HG02798 (cell line): ENCODE data around the gene VCL.
"Not testable (repeated sequence)": the region's sequence is repeated elsewhere in the genome, so short reads cannot be mapped to it uniquely, and the experiment has no call there.

Experiments used
- ATAC-seq: cut with Tn5 transposase; IDR thresholded peaks from one replicate; pipeline ENCODE4 v1.9.1; 2021; ENCODE audit warnings: mild to moderate bottlenecking; ENCODE audit not compliant: unreplicated experiment, poor library complexity

Gene VCL

DNA sequence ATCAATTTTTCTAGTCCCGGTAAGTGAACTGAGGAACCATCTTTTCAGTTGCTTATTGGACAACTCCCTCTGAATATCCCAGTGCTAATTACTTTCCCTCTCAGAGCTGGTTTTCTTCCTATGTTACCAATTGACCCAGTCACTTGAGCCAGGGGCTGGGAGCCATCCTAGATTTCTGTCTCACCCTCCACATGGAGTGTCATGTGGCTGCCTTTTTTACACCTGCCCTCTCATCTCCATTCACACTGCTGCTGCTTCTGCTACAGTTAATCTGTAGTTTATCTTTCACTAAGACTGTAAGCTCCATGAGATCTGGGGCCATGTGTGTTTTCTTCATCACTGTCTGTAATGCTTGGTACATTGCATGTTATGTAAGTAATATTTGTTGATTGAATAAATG lies 35.8 kb downstream of the VCL start:
- no peak for ATAC-seq

GRCh38 chr10:74034301-74034700 lies 36.4 kb downstream of the VCL start:
- ATAC-seq: peak; percentile 49

DNA sequence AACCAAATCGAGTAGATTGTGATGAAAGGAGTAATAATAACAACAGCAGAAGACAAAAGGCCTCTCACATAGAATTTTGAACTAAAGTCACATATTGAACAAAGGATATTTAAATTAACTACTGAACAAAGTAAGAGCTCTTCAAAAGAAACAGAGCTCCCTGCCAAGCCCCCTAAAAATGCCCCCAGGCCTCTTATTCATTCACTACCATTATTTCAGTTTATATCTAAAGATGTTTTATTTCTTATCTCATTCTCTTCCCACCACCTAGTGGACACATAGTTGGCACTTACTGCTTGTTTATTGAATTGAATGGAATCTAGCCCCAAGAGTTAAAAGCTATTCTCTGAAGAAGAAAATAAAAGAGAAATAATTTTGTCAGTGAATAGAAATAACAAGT lies 37.4 kb downstream of the VCL start:
- ATAC-seq: no peak

DNA sequence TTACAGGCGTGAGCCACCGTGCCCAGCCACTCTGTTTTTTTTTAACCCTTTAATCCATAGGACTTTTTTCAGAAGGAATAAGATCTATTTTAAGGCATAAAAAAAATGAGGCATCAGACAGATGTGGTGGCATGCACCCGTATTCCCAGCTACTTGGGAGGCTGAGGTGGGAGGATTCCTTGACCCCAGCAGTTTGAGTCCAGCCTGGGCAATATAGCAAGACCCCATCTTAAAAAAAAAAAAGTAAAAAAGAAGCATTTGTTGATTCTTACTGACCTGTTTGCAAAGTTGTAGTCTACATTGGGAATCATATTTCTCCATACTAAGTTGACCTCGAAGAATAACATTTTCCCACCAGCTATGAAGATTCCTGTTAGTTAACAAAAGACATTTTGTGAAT lies 38.6 kb downstream of the VCL start:
- ATAC-seq: no peak

DNA sequence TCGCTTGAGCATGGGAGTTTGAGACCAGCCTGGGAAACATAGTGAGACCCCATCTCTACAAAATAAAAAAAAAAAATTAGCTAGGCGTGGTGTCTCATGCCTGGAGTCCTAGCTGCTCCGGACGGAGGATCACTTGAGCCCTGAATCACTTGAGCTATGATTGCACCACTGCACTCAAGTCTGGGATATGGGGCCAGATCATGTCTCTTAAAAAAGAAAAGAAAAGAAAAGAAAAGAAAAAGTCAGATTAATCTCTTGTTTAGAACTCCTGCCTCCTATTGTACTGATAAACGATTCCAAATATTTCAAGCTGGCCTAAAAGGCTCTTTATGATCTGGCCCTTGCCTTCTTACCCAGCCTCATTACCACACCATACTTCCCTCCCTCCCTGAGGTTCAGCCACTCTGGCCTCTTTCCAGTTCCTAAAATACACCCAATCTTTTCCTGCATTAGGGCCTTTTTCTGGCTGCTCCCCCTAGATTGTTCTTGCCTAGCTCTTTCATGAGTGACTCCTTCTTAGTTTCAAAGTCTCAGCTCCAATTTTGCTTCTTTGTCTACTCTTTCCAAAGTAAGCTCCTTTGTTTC lies 41.7 kb downstream of the VCL start:
- ATAC-seq: no peak

- no peak for ATAC-seq
These were observed 42.5 kb downstream of the VCL start for GRCh38 chr10:74040200-74041126.

DNA sequence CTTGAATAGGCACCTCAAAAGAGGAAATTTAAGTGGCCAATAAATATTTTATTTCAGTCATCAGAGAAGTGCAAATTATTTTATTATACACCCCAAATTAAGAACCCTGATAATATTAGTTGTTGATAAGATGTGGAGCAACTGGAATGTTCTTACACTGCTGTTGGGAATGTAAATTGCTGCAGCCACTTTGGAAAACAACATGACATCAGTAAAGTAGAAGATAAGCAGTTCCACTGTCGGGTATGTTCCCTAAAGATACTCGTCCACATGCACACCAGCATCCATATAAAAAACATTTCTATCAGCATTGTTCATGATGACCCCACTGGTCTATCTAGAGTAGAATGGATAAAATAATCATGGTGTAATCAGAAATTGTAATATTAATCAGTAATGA lies 46.5 kb downstream of the VCL start:
- no peak for ATAC-seq

DNA sequence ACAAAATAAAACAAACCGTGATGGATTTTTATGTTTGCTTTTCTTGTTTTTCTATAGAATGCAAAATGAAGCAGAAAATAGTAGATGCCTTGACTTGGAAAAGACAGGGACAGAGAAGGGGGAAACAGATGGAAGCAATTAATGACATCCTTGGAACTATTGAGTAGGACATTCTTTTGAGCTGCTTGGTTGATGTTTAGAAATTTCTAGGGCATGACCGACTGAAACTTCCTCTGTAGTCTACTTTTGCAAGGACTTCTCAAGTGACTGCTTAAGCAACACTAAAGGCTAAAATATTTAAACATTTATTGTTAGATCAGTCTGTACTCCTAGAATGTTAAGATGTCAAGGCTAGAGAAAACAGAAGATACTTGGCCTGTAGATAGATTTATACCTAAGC lies 49.4 kb downstream of the VCL start:
- no peak for ATAC-seq

DNA sequence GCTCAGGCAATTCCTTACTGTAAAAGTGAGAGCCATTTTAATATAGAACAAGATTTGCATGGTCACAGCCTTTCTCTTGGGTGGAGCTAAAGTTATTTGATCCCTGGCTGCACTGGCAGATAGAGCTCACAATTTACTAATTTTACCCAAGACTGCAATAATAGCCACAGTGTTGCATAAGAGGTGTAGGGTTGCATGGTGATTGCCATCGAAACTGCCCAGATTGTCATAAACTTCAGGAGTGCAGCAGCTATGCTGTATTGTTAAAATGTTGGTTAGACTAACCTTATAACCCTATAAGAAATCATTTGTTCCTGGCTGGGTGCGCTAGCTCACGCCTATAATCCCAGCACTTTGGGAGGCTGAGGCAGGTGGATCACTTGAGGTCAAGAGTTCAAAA lies 50.0 kb downstream of the VCL start:
- no peak for ATAC-seq

- no peak for ATAC-seq
These were observed 50.5 kb downstream of the VCL start for GRCh38 chr10:74048433-74048832.

DNA sequence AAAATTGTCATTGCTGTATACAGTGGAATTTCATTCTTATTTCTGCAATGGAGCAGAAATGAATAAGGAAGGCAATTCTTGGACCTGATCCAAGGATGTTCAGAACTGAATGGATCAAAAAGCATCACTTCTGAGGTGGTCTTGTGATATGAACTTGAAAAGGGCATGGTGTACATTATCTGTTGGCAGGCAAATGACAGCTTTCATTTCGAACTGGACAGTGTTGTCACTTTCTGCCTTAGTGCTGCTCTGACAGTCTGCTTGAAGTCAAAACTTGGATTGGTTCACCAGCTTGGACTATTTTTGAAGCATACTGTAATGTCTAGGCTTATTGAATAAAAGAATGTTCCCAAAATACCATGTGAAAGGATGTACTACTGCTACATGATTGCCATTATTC lies 52.0 kb downstream of the VCL start:
- ATAC-seq: no peak

GRCh38 chr10:74050653-74051052 lies 52.7 kb downstream of the VCL start:
- no peak for ATAC-seq

- no peak for ATAC-seq
These were observed 53.9 kb downstream of the VCL start for GRCh38 chr10:74051736-74052342.

- ATAC-seq: no peak
These were observed 55.1 kb downstream of the VCL start for GRCh38 chr10:74052994-74053393.

- ATAC-seq: no peak
These were observed 57.6 kb downstream of the VCL start for GRCh38 chr10:74055383-74056049.

- ATAC-seq: no peak
These were observed 58.3 kb downstream of the VCL start for GRCh38 chr10:74056050-74056818.

DNA sequence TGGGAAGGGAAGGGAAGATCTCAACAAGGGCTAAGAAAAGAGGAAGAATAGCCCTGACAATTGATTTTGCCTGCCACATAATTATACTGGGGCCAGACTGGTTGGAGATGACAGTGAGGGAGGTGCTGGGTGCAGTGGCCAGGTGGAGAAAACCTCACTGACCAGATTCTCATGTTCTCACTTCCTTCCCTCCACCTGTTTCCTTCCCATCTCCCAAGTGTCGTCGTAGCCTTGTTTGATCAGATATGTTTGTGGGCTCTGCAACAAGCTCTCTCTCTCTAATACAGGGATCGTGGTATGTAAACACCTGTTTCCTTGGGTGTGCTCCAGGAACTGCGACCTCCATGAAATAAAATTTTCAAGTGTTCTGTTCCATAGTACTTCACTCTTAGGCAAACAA lies 60.2 kb downstream of the VCL start:
- no peak for ATAC-seq

- ATAC-seq: no peak
These were observed 60.7 kb downstream of the VCL start for GRCh38 chr10:74058658-74059057.

GRCh38 chr10:74061104-74061503 lies 63.2 kb downstream of the VCL start:
- no peak for ATAC-seq

GRCh38 chr10:74061978-74062377 lies 64.1 kb downstream of the VCL start:
- not testable (repeated sequence) for ATAC-seq
